ENCODE results near the gene AGMAT. TPM values are rescaled to one million over a fixed set of nuclear protein-coding genes. Genes with fewer than 3 reads are reported as not detected.
A peak's percentile ranks its signal among the peaks of the same experiment; 100 is the strongest.

Gene AGMAT
- total RNA-seq, 1 donor, result 2.2 TPM

DNA sequence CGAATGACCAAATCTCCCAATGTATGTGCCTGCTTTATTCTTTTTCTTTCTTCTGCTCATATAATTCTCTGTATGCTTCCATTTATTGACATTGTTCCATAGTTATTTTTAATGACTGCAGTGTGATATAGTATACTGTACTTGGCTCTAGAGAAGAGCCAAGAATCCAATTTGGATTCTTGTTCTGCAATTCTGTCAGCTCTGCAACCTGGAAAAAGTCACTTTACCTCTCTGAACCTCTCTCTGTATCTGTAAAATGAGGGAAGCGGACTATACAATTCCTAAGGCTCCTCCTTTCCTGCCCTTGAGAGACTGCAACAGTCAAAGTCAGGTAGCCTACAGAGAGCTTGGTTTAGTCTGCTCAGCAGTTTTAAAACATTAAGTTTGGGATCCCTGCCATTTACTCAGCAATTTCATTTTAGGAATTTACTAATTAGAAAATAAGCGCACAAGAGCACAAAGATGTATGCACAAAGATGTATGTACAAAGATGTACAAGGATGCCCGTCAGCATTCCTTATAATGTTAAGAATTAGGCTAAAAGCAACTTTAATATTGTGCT, 43.5 kb downstream of the AGMAT start:
- peaks cover 13% of the 10 kb centered on the region for H3K4me1 ChIP-seq (ENCODE audit: insufficient read depth, low read length)
- H3K36me3 ChIP-seq (ENCODE audit: insufficient read depth, low read length), result peaks cover 58% of the 10 kb centered on the region
- H3K27me3 ChIP-seq (ENCODE audit: insufficient read depth, low read length), result no peaks in the 10 kb centered on the region
- no peak overlapping the region for H3K4me2 ChIP-seq (ENCODE audit: insufficient read depth, low read length)
- H3K9me3 ChIP-seq (ENCODE audit: low read depth, low read length), result no peaks in the 10 kb centered on the region
- H2AFZ ChIP-seq (ENCODE audit: low read length), result no peak overlapping the region
- no peak for DNase-seq (ENCODE audit: insufficient read length, low spot score, missing footprints)
- H3K27ac ChIP-seq (ENCODE audit: low read depth, low read length), result no peak overlapping the region
- H3K4me3 ChIP-seq (ENCODE audit: insufficient read depth, low read length), result no peak overlapping the region
- no peaks in the 10 kb centered on the region for H4K20me1 ChIP-seq (ENCODE audit: insufficient read depth, low read length)
- no peaks in the 10 kb centered on the region for H3K79me2 ChIP-seq (ENCODE audit: insufficient read depth, low read length)
- TF ChIP-seq, protein P1, sequence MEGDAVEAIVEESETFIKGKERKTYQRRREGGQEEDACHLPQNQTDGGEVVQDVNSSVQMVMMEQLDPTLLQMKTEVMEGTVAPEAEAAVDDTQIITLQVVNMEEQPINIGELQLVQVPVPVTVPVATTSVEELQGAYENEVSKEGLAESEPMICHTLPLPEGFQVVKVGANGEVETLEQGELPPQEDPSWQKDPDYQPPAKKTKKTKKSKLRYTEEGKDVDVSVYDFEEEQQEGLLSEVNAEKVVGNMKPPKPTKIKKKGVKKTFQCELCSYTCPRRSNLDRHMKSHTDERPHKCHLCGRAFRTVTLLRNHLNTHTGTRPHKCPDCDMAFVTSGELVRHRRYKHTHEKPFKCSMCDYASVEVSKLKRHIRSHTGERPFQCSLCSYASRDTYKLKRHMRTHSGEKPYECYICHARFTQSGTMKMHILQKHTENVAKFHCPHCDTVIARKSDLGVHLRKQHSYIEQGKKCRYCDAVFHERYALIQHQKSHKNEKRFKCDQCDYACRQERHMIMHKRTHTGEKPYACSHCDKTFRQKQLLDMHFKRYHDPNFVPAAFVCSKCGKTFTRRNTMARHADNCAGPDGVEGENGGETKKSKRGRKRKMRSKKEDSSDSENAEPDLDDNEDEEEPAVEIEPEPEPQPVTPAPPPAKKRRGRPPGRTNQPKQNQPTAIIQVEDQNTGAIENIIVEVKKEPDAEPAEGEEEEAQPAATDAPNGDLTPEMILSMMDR (IDR thresholded peaks at IDR 0.05; ENCODE audit: extremely low read depth, low read depth, low read length), result no peak

DNA sequence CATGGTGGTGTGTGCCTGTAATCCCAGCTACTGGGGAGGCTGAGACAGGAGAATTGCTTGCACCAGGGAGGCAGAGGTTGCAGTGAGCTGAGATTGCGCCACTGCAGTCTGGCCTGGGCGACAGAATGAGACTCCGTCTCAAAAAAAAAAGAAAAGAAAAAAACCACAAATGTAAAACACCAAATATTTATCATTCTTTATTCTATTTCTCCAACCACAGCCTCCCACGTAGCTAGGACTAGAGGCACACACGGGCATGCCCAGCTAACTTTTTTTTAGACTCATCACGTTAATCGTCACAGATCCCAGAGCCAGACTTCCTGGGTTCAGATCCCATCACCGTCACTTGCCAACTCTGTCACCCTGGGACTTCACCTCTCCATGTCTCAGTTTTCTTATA, 44.7 kb downstream of the AGMAT start:
- H2AFZ ChIP-seq (ENCODE audit: low read length), result no peak overlapping the region
- no peaks in the 10 kb centered on the region for H4K20me1 ChIP-seq (ENCODE audit: insufficient read depth, low read length)
- no peaks in the 10 kb centered on the region for H3K9me3 ChIP-seq (ENCODE audit: low read depth, low read length)
- peak overlapping the region; percentile 63 for H3K27ac ChIP-seq (ENCODE audit: low read depth, low read length)
- DNase-seq (ENCODE audit: insufficient read length, low spot score, missing footprints), result no peak
- TF ChIP-seq, protein P1 (IDR thresholded peaks at IDR 0.05; ENCODE audit: extremely low read depth, low read depth, low read length), result no peak
- H3K4me3 ChIP-seq (ENCODE audit: insufficient read depth, low read length), result no peak overlapping the region
- no peak overlapping the region for H3K4me2 ChIP-seq (ENCODE audit: insufficient read depth, low read length)
- H3K27me3 ChIP-seq (ENCODE audit: insufficient read depth, low read length), result no peaks in the 10 kb centered on the region
- peaks cover 13% of the 10 kb centered on the region for H3K4me1 ChIP-seq (ENCODE audit: insufficient read depth, low read length)
- peaks cover 56% of the 10 kb centered on the region for H3K36me3 ChIP-seq (ENCODE audit: insufficient read depth, low read length)
- no peaks in the 10 kb centered on the region for H3K79me2 ChIP-seq (ENCODE audit: insufficient read depth, low read length)

- peaks cover 13% of the 10 kb centered on the region for H3K4me1 ChIP-seq (ENCODE audit: insufficient read depth, low read length)
- H3K79me2 ChIP-seq (ENCODE audit: insufficient read depth, low read length), result peaks cover 4% of the 10 kb centered on the region
- peak; percentile 22 for DNase-seq (ENCODE audit: insufficient read length, low spot score, missing footprints)
- peaks cover 2% of the 10 kb centered on the region for H4K20me1 ChIP-seq (ENCODE audit: insufficient read depth, low read length)
- peaks cover 57% of the 10 kb centered on the region for H3K36me3 ChIP-seq (ENCODE audit: insufficient read depth, low read length)
- no peaks in the 10 kb centered on the region for H3K27me3 ChIP-seq (ENCODE audit: insufficient read depth, low read length)
- TF ChIP-seq, protein P1 (IDR thresholded peaks at IDR 0.05; ENCODE audit: extremely low read depth, low read depth, low read length), result no peak
- no peaks in the 10 kb centered on the region for H3K9me3 ChIP-seq (ENCODE audit: low read depth, low read length)
- no peak overlapping the region for H2AFZ ChIP-seq (ENCODE audit: low read length)
- no peak overlapping the region for H3K4me3 ChIP-seq (ENCODE audit: insufficient read depth, low read length)
- H3K27ac ChIP-seq (ENCODE audit: low read depth, low read length), result no peak overlapping the region
- no peak overlapping the region for H3K4me2 ChIP-seq (ENCODE audit: insufficient read depth, low read length)
These were observed 46.1 kb downstream of the AGMAT start for GRCh38 chr1:15538771-15539170.

DNA sequence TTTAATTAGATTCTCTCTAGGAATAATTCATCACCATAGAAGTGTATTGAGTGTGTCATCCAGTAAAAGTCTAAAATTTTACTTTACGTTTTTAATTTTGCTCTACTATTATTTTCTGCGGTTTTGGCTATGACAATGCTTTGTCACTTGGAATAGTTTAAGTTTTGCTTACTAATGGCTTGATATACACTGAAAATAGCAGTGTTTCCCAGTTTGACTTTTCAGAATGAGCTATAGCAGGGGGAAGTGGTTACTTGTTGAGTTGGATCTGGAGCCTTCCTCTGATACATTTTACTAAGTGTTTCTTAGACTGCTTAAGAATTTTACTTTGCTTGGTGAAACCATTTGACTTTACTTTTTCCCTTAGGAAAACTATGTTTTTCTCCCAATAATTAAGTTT, 53.2 kb downstream of the AGMAT start:
- Histone ChIP-seq H3K79me2 (ENCODE audit: insufficient read depth, low read length) (peaks cover 45% of the 10 kb centered on the region), H4K20me1 (ENCODE audit: insufficient read depth, low read length) (peaks cover 2% of the 10 kb centered on the region), H3K27ac (ENCODE audit: low read depth, low read length) (no peak overlapping the region), H2AFZ (ENCODE audit: low read length) (no peak overlapping the region), H3K4me2 (ENCODE audit: insufficient read depth, low read length) (no peak overlapping the region), H3K4me3 (ENCODE audit: insufficient read depth, low read length) (no peak overlapping the region), H3K36me3 (ENCODE audit: insufficient read depth, low read length) (peaks cover 37% of the 10 kb centered on the region), H3K9me3 (ENCODE audit: low read depth, low read length) (no peaks in the 10 kb centered on the region), H3K4me1 (ENCODE audit: insufficient read depth, low read length) (peaks cover 17% of the 10 kb centered on the region), H3K27me3 (ENCODE audit: insufficient read depth, low read length) (no peaks in the 10 kb centered on the region)
- DNase-seq (ENCODE audit: insufficient read length, low spot score, missing footprints), result no peak
- TF ChIP-seq, protein P1 (IDR thresholded peaks at IDR 0.05; ENCODE audit: extremely low read depth, low read depth, low read length), result no peak

All from osteoblast (primary cell).